Left renal pelvis (tissue), 4 donors: ENCODE measurements around the gene MARCHF2. TPM values are rescaled to one million over a fixed set of nuclear protein-coding genes. Genes with fewer than 3 reads are reported as not detected.
"Not testable (repeated sequence)": the region's sequence is repeated elsewhere in the genome, so short reads cannot be mapped to it uniquely, and the experiment has no call there.

Experiments
- DNase-seq, 4 donors: peaks; one replicate each; pipeline ENCODE4 v3.0.0-alpha.2; 2013; ENCODE audit warnings: low read depth in 4 of 4, low spot score in 3 of 4
- polyA plus RNA-seq, 4 donors: library from polyadenylated mRNA; unstranded; fragments of 120-200 nt; gene quantifications; one replicate each; pipeline ENCODE4 v1.2.1, GENCODE V29; 2013; ENCODE audit not compliant: insufficient read length in 4 of 4

MARCHF2 gene
- polyA plus RNA-seq: 10 to 100 TPM; 10.5 to 17.9 (median 13.5) TPM

DNA sequence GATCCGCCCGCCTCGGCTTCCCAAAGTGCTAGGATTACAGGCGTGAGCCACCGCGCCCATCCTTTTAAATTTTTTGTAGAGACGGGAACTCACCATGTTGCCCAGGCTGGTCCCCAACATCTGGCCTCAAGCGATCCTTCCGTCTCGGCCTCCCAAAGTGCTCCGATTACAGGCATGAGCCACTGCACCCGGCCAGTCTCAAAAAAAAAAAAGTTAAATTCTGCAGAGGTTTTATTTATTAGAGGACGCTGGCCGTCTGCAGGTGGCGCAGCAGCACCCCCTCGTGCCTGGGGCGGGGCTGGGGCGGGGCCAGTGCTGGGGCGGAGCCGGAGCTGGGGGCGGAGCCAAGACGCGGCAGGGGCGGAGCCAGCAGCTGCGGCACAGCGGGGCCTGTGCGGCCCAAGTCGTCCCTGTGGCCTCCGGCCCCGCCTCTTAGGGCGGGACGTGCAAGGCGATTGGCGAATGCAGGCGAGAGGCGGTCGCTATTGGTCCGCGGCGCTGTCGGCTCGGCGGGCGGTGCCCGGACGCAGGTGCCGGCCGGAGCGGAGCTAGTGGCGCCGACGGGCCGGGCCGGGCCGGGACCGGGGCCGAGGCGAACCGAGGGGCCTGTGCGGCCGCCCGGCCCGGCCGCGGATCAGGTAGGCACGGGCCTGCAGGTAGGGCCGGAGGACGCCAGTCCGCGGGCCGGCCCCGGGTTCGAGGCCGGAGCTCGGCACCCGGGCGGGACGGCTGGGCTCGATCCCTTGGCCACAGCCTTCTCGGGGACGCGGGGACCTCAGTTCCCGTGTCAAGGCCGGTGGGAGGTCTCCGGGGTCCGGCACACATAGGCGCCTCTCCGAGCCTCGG, at the start of gene MARCHF2:
Gene MARCHF2 (plus strand): TSS at position 523 of the 846 bp plus-strand sequence. CDS start 8,536 bp downstream, outside the sequence.
- peak; percentile 85 to 93 (median 92) for DNase-seq

DNA sequence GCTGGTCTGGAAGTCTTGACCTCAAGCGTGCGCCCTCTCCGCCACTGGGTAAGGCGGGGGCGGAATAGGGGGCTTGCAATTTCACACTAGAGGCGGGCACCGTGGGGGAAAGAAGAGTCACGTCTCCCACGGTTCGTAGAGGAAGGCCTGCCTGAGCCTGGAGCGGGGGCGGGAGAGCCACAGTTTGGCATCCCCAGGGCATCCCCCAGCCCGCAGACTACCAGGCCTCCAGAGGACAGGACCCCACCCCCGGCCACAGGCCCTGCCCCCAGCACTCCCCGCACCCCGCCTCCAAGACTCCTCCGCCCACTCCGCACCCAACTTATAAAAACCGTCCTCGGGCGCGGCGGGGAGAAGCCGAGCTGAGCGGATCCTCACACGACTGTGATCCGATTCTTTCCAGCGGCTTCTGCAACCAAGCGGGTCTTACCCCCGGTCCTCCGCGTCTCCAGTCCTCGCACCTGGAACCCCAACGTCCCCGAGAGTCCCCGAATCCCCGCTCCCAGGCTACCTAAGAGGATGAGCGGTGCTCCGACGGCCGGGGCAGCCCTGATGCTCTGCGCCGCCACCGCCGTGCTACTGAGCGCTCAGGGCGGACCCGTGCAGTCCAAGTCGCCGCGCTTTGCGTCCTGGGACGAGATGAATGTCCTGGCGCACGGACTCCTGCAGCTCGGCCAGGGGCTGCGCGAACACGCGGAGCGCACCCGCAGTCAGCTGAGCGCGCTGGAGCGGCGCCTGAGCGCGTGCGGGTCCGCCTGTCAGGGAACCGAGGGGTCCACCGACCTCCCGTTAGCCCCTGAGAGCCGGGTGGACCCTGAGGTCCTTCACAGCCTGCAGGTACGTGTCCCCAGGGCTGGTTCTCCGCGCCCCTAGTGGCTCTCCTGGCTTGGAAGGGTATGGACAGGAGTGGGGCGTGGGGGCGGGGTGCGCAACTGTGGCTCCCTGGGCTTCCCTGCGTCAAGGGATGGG, 49.0 kb upstream of the MARCHF2 start, which contains the start of gene ANGPTL4:
Gene ANGPTL4 (plus strand): TSS at position 353 of the 969 bp plus-strand sequence. CDS start 167 bp downstream, at position 520.
- DNase-seq: no peak

- DNase-seq: no peak
Observed at GRCh38 chr19:8366121-8366581, 47.0 kb upstream of the MARCHF2 start.

- DNase-seq: no peak
Observed at GRCh38 chr19:8366961-8367326, 46.2 kb upstream of the MARCHF2 start.

DNA sequence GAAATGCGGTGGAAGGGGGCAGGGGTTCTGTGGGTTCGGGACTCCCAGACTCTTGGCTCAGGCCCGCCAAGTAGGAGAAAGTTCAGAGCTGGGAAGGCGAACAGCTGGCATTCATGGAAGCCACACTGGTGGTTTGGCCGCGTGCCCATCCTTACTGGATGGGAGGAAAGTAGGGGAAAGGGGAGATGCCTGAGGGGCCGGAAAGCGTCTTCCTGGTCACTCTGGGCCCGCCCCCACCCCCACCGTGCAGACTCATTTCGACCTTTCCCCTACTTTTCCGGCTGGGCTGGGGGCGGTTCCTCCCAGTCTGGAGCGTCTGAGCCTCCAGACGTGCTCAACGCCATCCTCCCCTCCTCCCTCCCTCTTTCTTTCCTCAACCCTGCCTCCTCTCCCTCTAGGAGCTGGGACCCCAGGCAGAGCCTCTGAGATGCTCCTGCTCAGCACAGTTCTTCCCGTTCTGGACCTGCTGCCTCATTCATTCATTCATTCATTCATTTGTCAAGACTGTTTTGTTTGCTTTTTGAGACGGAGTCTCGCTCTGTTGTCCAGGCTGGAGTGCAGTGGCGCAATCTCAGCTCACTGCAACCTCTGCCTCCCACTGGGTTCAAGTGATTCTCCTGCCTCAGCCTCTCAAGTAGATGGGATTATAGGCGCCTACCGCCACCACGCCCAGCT, 45.6 kb upstream of the MARCHF2 start:
- peak in 3 of 4 donors; percentile 78 to 88 (median 87) for DNase-seq

DNA sequence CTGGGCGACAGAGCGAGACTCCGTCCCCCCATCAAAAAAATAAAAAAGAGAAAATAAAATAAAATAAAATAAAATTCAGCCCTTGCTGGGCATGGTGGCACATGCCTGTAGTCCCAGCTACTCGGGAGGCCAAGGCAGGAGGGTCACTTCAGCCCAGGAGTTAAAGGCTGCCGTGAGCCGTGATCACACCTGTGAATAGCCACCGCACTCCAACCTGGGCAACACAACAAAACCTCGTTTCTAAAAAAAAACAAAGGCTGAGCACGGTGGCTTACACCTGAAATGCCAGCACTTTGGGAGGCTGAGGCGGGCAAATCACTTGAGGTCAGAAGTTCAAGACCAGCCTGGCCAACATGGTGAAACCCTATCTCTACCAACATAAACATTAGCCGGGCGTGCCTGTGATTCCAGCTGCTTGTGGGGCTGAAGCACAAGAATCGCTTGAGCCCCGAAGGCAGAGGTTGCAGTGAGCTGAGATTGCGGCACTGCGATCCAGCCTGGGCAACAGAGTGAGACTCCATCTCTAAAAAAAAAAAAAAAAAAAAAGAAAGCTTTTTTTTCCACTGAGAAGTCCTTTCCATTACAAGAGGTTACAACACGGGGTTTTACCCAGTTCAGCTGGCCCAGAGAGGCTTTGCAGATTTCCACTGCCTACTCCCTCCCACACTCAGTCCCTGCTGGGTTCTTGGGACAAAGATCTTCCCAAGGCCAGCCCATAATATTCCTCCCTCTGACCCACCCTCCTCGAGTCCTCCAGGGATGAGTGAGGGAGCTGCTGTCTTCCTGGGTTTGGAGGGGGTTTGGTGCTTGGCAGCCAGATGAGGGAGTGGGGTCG, 42.7 kb upstream of the MARCHF2 start:
- DNase-seq: no peak

DNA sequence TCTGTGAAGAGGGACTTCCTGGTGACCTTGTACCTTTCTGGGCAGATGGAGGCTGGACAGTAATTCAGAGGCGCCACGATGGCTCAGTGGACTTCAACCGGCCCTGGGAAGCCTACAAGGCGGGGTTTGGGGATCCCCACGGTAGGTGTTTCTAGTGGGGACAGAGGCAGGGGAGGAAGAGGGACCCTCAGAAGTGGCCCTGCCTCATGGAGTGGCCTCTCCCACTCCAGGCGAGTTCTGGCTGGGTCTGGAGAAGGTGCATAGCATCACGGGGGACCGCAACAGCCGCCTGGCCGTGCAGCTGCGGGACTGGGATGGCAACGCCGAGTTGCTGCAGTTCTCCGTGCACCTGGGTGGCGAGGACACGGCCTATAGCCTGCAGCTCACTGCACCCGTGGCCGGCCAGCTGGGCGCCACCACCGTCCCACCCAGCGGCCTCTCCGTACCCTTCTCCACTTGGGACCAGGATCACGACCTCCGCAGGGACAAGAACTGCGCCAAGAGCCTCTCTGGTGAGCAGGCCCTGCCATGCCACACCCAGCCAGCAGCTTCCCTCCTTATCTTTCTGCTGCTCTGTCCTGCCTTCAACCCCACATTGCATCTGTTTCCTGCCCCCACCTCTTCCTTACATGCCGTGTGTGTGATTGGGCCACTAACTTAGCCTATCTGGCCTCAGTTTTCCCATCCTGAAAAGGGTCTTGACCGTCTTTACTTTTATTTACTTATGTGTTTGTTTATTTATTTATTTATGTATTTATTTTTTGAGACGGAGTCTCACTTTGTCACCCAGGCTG, 41.9 kb upstream of the MARCHF2 start:
- no peak for DNase-seq

GRCh38 chr19:8373867-8374813, 39.0 kb upstream of the MARCHF2 start:
- DNase-seq: no peak

DNA sequence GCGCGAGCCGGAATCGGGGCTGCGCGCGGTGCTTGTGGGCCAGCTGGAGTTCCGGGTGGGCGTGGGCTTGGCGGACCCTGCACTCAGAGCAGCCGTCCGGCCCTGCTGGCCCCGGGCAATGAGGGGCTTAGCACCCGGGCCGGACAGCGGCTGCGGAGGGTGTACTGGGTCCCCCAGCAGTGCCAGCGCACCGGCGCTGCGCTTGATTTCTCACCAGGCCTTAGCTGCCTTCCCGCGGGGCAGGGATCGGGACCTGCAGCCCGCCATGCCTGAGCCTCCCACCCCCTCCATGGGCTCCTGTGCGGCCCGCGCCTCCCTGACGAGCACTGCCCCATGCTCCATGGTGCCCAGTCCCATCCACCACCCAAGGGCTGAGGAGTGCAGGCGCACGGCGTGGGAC, 37.3 kb upstream of the MARCHF2 start:
- DNase-seq: not testable (repeated sequence)

DNA sequence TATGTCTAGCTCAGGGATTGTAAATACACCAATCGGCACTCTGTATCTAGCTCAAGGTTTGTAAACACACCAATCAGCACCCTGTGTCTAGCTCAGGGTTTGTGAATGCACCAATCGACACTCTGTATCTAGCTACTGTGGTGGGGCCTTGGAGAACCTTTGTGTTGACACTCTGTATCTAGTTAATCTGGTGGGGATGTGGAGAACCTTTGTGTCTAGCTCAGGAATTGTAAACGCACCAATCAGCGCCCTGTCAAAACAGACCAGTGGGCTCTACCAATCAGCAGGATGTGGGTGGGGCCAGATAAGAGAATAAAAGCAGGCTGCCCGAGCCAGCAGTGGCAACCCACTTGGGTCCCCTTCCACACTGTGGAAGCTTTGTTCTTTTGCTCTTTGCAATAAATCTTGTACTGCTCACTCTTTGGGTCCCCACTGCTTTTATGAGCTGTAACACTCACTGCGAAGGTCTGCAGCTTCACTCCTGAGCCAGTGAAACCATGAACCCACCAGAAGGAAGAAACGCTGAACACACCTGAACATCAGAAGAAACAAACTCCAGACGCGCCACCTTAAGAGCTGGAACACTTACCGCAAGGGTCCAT, 36.6 kb upstream of the MARCHF2 start:
- not testable (repeated sequence) for DNase-seq

DNA sequence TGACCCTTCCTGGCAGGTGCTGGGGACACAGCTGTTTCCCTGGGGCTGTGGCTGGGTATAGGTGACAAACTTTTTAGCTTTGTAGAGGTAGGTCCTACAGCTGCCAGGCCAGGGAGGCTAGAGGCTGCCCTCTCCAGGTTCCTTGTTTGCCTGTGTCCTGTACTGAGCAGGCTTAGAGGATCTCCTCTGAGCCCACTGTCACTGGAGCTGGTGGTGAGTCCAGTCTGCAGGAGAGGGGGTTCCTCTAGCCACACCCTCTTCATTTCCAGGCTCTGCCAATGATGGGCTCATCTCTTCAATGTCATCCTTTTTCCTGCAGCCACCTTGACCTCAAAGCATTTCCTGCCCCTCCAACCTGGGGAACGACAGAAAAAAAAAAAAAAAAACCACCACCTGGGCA, 35.5 kb upstream of the MARCHF2 start:
- DNase-seq: no peak

GRCh38 chr19:8379156-8379891, 33.8 kb upstream of the MARCHF2 start:
- DNase-seq: not testable (repeated sequence)

- DNase-seq: not testable (repeated sequence)
Observed at GRCh38 chr19:8384569-8384968, 28.5 kb upstream of the MARCHF2 start.

DNA sequence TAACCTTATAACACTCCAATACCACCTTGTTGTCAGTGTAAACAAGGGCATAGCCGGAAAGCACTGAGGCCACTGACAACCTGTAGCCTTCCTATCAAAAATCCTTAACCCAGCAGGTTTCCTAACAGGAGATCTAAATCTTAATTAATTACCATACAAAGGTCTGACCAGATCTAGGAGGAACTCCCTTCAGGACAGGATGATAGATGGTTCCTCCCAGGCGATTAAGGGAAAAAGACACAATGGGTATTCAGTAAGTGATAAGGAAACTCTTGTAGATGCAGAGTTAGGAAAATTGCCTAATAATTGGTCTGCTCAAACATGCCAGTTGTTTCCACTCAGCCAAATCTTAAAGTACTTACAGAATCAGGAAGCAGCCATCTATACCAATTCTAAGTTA, 28.0 kb upstream of the MARCHF2 start:
- DNase-seq: not testable (repeated sequence)

DNA sequence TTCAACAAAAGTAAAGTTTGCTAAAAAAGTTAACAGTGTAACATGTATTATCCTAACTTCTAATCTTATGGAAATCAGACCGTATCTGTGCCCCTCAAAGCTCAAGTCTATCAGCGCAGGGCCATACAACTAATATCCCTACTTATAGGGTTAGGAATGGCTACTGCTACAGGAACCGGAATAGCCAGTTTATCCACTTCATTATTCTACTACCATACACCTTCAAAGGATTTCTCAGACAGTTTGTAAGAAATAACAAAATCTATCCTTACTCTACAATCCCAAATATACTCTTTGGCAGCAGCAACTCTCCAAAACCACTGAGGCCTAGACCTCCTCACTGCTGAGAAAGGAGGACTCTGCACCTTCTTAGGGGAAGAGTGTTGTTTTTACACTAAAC, 27.5 kb upstream of the MARCHF2 start:
- not testable (repeated sequence) for DNase-seq

- DNase-seq: not testable (repeated sequence)
Observed at GRCh38 chr19:8386419-8386818, 26.7 kb upstream of the MARCHF2 start.
